Caco-2 (cell line): ENCODE data around the gene PLLP. TPM values are rescaled to one million over a fixed set of nuclear protein-coding genes. Genes with fewer than 3 reads are reported as not detected.

ENCODE experiments used
- BruUV-seq: library from RNA; stranded (reverse); fragments of 400-500 nt; replicated peaks from 2 replicates; lab custom pipeline; 2021; lab: Mats Ljungman, UMichigan
- CTCF ChIA-PET: fragments of 300-600 bp; sonication (Branson Sonifier 250); formaldehyde crosslinking; loops from one replicate; lab custom pipeline; 2022; ENCODE audit warnings: antibody characterized with exemption; lab: Charles Lee
- POLR2A ChIA-PET: fragments of 300-600 bp; sonication (Branson Sonifier 250); formaldehyde crosslinking; loops from one replicate; lab custom pipeline; 2022; ENCODE audit warnings: antibody characterized with exemption; lab: Charles Lee
- DNase-seq, 2 experiments: peaks; one replicate each; pipeline versions ENCODE4 v3.0.0 to v3.0.0-alpha.2; 2020 to 2022
- H3K27me3 ChIP-seq: replicated peaks from 2 replicates; pipeline ENCODE4 v1.6.0; 2011; ENCODE audit warnings: low read length; ENCODE audit not compliant: control insufficient read depth, insufficient read depth
- H3K36me3 ChIP-seq: 2 replicates; pipeline ENCODE4 v1.5.1; 2011; ENCODE audit warnings: low read length; ENCODE audit not compliant: control insufficient read depth, insufficient read depth
- H3K4me1 ChIP-seq: fragments of 250-450 bp; sonication (Bioruptor Pico); 2 replicates; pipeline ENCODE4 v1.5.1; 2020; ENCODE audit warnings: mild to moderate bottlenecking
- H3K4me3 ChIP-seq: 2 replicates; pipeline ENCODE4 v1.5.1; 2011; ENCODE audit warnings: low read depth, mild to moderate bottlenecking, control low read depth, low read length
- H3K9me3 ChIP-seq: fragments of 250-450 bp; sonication (Bioruptor Pico); 2 replicates; pipeline ENCODE4 v1.5.1; 2020; ENCODE audit warnings: mild to moderate bottlenecking, moderate library complexity
- H3K27ac Mint-ChIP-seq: one replicate; pipeline ENCODE4 v1.8.0; 2022; ENCODE audit warnings: mixed read lengths; ENCODE audit not compliant: unreplicated experiment
- H3K27me3 Mint-ChIP-seq: one replicate; pipeline ENCODE4 v1.8.0; 2022; ENCODE audit warnings: mixed read lengths; ENCODE audit not compliant: insufficient read depth, unreplicated experiment
- H3K36me3 Mint-ChIP-seq: one replicate; pipeline ENCODE4 v1.8.0; 2022; ENCODE audit warnings: mild to moderate bottlenecking, mixed read lengths; ENCODE audit not compliant: insufficient read depth, unreplicated experiment
- H3K4me1 Mint-ChIP-seq: one replicate; pipeline ENCODE4 v1.8.0; 2022; ENCODE audit warnings: low read depth, mixed read lengths; ENCODE audit not compliant: unreplicated experiment
- H3K4me3 Mint-ChIP-seq: one replicate; pipeline ENCODE4 v1.8.0; 2022; ENCODE audit warnings: mild to moderate bottlenecking, moderate library complexity, mixed read lengths; ENCODE audit not compliant: unreplicated experiment
- H3K9me3 Mint-ChIP-seq: one replicate; pipeline ENCODE4 v1.8.0; 2022; ENCODE audit warnings: mixed read lengths; ENCODE audit not compliant: unreplicated experiment
- CTCF ChIP-seq, 2 experiments: fragments of 200-600 bp in 1 of 2; IDR thresholded peaks; 1 replicate in 1 of 2; 2 replicates in 1 of 2; pipeline versions ENCODE4 v1.5.1 to v1.8.0; 2011 to 2022; ENCODE audit warnings: antibody characterized with exemption in 1 of 2, control low read depth in 1 of 2, inconsistent platforms in 1 of 2, low read depth in 1 of 2, low read length in 1 of 2, mild to moderate bottlenecking in 1 of 2, moderate library complexity in 1 of 2; ENCODE audit not compliant: insufficient read depth in 1 of 2, severe bottlenecking in 1 of 2, unreplicated experiment in 1 of 2
- intact Hi-C: fragments of 100-400 bp; cut with micrococcal nuclease; formaldehyde crosslinking; loops from one replicate; pipeline ENCODE4 v1.10.0; 2022; ENCODE audit not compliant: unreplicated experiment
- total RNA-seq: library from RNA; stranded (reverse); gene quantifications from 2 replicates; pipeline ENCODE4 v1.2.3, GENCODE V29; 2022

The PLLP gene
- total RNA-seq, 1 experiment from 2014 or later: 53.0 TPM

- POLR2A ChIA-PET: no interaction called here
- Histone ChIP-seq H3K36me3 (peaks cover 2% of the 10 kb centered on the region; the same call in 1 of the 2 replicates), H3K27me3 (no peaks in the 10 kb centered on the region), H3K9me3 (no peaks in the 10 kb centered on the region), H3K4me3 (no peak overlapping the region), H3K4me1 (no peaks in the 10 kb centered on the region)
- intact Hi-C loops: no loop called here
- no TSS peak for BruUV-seq
- no peak overlapping the region for H3K4me3 Mint-ChIP-seq
- TF ChIP-seq CTCF (IDR thresholded peaks at IDR 0.05; ENCODE audit: insufficient read depth in 1 of 2, low read depth in 1 of 2, low read length in 1 of 2, severe bottlenecking in 1 of 2, unreplicated experiment in 1 of 2): no peak
- peak in 1 of 2 experiments; percentile 31 for DNase-seq
- peak overlapping the region; percentile 46 for H3K27ac Mint-ChIP-seq
- CTCF ChIA-PET: no interaction called here
- H3K9me3 Mint-ChIP-seq: no peaks in the 10 kb centered on the region
- H3K27me3 Mint-ChIP-seq: no peaks in the 10 kb centered on the region
- no peaks in the 10 kb centered on the region for H3K4me1 Mint-ChIP-seq
- peaks cover 42% of the 10 kb centered on the region for H3K36me3 Mint-ChIP-seq
Measured at GRCh38 chr16:57260294-57260929, 24.1 kb downstream of the PLLP start.

- Histone ChIP-seq H3K27me3 (no peaks in the 10 kb centered on the region), H3K9me3 (no peaks in the 10 kb centered on the region), H3K36me3 (peaks cover 4% of the 10 kb centered on the region; the same call in 1 of the 2 replicates), H3K4me3 (no peak overlapping the region), H3K4me1 (no peaks in the 10 kb centered on the region)
- H3K4me3 Mint-ChIP-seq: no peak overlapping the region
- POLR2A ChIA-PET: no interaction called here
- intact Hi-C loops: no loop called here
- DNase-seq: peak in 1 of 2 experiments; percentile 13
- H3K27me3 Mint-ChIP-seq: no peaks in the 10 kb centered on the region
- H3K27ac Mint-ChIP-seq: no peak overlapping the region
- no peak for TF ChIP-seq CTCF (IDR thresholded peaks at IDR 0.05; ENCODE audit: insufficient read depth in 1 of 2, low read depth in 1 of 2, low read length in 1 of 2, severe bottlenecking in 1 of 2, unreplicated experiment in 1 of 2)
- CTCF ChIA-PET: no interaction called here
- H3K9me3 Mint-ChIP-seq: no peaks in the 10 kb centered on the region
- no TSS peak for BruUV-seq
- peaks cover 52% of the 10 kb centered on the region for H3K36me3 Mint-ChIP-seq
- no peaks in the 10 kb centered on the region for H3K4me1 Mint-ChIP-seq
Measured at GRCh38 chr16:57258910-57259475, 25.5 kb downstream of the PLLP start.

GRCh38 chr16:57258226-57258909 is 26.1 kb downstream of the PLLP start:
- Mint-ChIP-seq H3K4me3 (no peak overlapping the region), H3K27me3 (no peaks in the 10 kb centered on the region), H3K36me3 (peaks cover 52% of the 10 kb centered on the region), H3K9me3 (no peaks in the 10 kb centered on the region), H3K4me1 (no peaks in the 10 kb centered on the region), H3K27ac (no peak overlapping the region)
- CTCF ChIA-PET: no interaction called here
- POLR2A ChIA-PET: no interaction called here
- Histone ChIP-seq H3K4me3 (no peak overlapping the region), H3K4me1 (no peaks in the 10 kb centered on the region), H3K27me3 (no peaks in the 10 kb centered on the region), H3K36me3 (peaks cover 2% of the 10 kb centered on the region; the same call in 1 of the 2 replicates), H3K9me3 (no peaks in the 10 kb centered on the region)
- DNase-seq: peak in 1 of 2 experiments; percentile 27
- no TSS peak for BruUV-seq
- intact Hi-C loops: no loop called here
- TF ChIP-seq CTCF (IDR thresholded peaks at IDR 0.05; ENCODE audit: insufficient read depth in 1 of 2, low read depth in 1 of 2, low read length in 1 of 2, severe bottlenecking in 1 of 2, unreplicated experiment in 1 of 2): no peak
